Left lung (tissue), 10 donors: ENCODE data around the gene TIPIN. TPM values are rescaled to one million over a fixed set of nuclear protein-coding genes. Genes with fewer than 3 reads are reported as not detected.

Source experiments
- ATAC-seq: fragments of 200-7000 bp; cut with Tn5 transposase; one replicate; pipeline ENCODE4 v1.9.1; 2020; ENCODE audit warnings: moderate library complexity
- DNase-seq, 4 donors: peaks; one replicate each; pipeline ENCODE4 v3.0.0-alpha.2; 2013 to 2020
- H3K27ac ChIP-seq, 2 donors: fragments of 200-600 bp; sonication (generic) in 1 of 2; one replicate each; pipeline versions ENCODE4 v1.5.0 to v1.8.0; 2020 to 2021
- H3K27me3 ChIP-seq, 2 donors: fragments of 200-600 bp; sonication (generic) in 1 of 2; one replicate each; pipeline versions ENCODE4 v1.5.0 to v1.8.0; 2020 to 2021
- H3K36me3 ChIP-seq, 2 donors: fragments of 200-600 bp; sonication (generic) in 1 of 2; one replicate each; pipeline versions ENCODE4 v1.5.0 to v1.8.0; 2020 to 2021
- H3K4me1 ChIP-seq, 2 donors: fragments of 200-600 bp; one replicate each; pipeline ENCODE4 v1.8.0; 2021
- H3K4me3 ChIP-seq, 2 donors: fragments of 200-600 bp; sonication (generic) in 1 of 2; one replicate each; pipeline versions ENCODE4 v1.5.0 to v1.8.0; 2020 to 2021; ENCODE audit warnings: mild to moderate bottlenecking in 1 of 2
- H3K9me3 ChIP-seq, 2 donors: fragments of 200-600 bp; sonication (generic) in 1 of 2; one replicate each; pipeline versions ENCODE4 v1.5.0 to v1.8.0; 2020 to 2021
- intact Hi-C, 2 donors: fragments of 100-400 bp; cut with DNase I; formaldehyde crosslinking; loops; one replicate each; pipeline versions ENCODE4 v1.11.2 to v1.14.2; 2022
- polyA plus RNA-seq, 6 donors: library from polyadenylated mRNA; unstranded; fragments of 120-200 nt; gene quantifications; one replicate each; pipeline ENCODE4 v1.2.1, GENCODE V29; 2013; ENCODE audit not compliant: insufficient read length in 6 of 6
- total RNA-seq, 2 donors: library from RNA; stranded (reverse); fragmentation: NEBNext Ultra II Directional; extraction: Animal tissue kit (Norgen Biotek cat#: 25700); gene quantifications; one replicate each; pipeline ENCODE4 v1.2.1, GENCODE V29; 2021
- TF ChIP-seq, protein P1 (sequence below), 2 donors: fragments of 200-600 bp; sonication (generic) in 1 of 2; IDR thresholded peaks; one replicate each; pipeline versions ENCODE4 v1.5.0 to v1.8.0; 2021; ENCODE audit warnings: antibody characterized with exemption in 2 of 2
- donor health status: DM: no; HTN: yes; CAD: no.
- donor health status: DM: no; HTN: no; CAD: no.

The TIPIN gene
- total and polyA plus RNA-seq, 8 donors = 7.1 to 23.1 (median 17.7) TPM

DNA sequence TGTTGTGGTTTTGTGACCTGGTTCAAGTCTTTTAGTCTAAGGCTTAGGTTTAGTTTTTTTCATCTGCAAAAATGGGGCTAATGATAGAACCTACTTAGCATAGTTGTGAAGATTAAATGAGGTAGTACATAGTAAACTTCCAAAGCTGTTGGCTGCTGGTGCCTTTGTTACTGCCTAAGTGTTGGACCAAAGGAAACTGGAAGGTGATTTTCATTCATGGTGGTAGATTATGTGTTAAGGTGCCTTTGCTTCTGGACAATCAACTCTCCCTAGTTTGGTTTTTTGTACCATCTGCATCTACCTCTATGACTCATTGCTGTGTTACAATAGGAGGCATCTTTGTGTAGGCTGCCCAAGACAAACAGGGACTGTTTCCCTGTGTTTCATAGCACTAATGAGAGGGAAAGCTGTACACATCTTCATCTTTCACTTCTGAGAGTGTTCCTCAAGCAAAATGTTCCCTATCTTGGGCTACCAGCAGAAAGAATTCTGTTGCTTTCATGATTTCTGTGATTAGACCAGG lies 33.4 kb upstream of the TIPIN start:
- ATAC-seq (no peak), DNase-seq (no peak)
- TF ChIP-seq, protein P1, sequence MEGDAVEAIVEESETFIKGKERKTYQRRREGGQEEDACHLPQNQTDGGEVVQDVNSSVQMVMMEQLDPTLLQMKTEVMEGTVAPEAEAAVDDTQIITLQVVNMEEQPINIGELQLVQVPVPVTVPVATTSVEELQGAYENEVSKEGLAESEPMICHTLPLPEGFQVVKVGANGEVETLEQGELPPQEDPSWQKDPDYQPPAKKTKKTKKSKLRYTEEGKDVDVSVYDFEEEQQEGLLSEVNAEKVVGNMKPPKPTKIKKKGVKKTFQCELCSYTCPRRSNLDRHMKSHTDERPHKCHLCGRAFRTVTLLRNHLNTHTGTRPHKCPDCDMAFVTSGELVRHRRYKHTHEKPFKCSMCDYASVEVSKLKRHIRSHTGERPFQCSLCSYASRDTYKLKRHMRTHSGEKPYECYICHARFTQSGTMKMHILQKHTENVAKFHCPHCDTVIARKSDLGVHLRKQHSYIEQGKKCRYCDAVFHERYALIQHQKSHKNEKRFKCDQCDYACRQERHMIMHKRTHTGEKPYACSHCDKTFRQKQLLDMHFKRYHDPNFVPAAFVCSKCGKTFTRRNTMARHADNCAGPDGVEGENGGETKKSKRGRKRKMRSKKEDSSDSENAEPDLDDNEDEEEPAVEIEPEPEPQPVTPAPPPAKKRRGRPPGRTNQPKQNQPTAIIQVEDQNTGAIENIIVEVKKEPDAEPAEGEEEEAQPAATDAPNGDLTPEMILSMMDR (IDR thresholded peaks at IDR 0.05) = no peak
- intact Hi-C loops = loop anchor here in 1 of 2 donors (10.0 kb wide), 1 partner anchor 105 kb away; the partner anchor contains the start of gene SNAPC5
- no peaks in the 10 kb centered on the region for H3K27me3 ChIP-seq
- peak overlapping the region in 1 of 2 donors; percentile 48 for H3K27ac ChIP-seq
- no peaks in the 10 kb centered on the region for H3K9me3 ChIP-seq
- peaks cover 9 to 69% of the 10 kb centered on the region in 2 donors for H3K4me1 ChIP-seq
- no peak overlapping the region for H3K4me3 ChIP-seq
- no peaks in the 10 kb centered on the region for H3K36me3 ChIP-seq

DNA sequence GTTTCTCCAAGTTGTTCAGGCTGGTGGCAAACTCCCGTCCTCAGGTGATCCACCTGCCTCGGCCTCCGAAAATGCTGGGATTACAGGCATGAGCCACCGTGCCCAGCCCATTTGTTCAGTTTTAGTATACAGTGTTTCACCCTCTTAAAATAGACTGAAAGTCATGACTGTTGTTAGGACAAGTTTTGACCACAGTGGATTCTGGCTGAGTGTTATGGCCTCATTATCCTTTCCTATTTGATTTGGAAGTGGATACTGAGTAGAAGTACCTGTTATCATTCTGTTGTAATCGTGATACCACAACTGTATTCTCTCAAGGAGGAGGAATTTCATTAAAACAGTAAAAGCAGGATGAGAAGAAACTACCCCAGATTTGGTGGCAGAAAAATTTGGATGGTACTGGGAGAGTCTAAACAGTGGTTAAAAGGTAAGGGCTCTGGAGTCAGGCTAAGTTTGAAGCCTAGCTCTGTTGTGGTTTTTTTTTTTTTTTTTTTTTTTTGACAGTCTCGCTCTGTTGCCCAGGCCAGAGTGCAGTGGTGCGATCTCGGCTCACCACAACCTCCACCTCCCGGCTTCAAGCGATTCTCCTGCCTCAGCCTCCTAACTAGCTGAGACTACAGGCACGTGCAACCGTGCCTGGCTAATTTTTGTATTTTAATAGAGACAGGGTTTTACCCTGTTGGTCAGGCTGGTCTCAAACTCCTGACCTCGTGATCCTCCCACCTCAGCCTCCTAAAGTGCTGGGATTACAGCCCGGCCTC lies 32.8 kb upstream of the TIPIN start:
- intact Hi-C loops = no loop called here
- no peaks in the 10 kb centered on the region for H3K27me3 ChIP-seq
- H3K4me3 ChIP-seq = no peak overlapping the region
- ATAC-seq (no peak), DNase-seq (no peak)
- H3K27ac ChIP-seq = no peak overlapping the region
- peaks cover 9 to 69% of the 10 kb centered on the region in 2 donors for H3K4me1 ChIP-seq
- no peaks in the 10 kb centered on the region for H3K9me3 ChIP-seq
- no peaks in the 10 kb centered on the region for H3K36me3 ChIP-seq
- TF ChIP-seq, protein P1 (IDR thresholded peaks at IDR 0.05) = no peak

DNA sequence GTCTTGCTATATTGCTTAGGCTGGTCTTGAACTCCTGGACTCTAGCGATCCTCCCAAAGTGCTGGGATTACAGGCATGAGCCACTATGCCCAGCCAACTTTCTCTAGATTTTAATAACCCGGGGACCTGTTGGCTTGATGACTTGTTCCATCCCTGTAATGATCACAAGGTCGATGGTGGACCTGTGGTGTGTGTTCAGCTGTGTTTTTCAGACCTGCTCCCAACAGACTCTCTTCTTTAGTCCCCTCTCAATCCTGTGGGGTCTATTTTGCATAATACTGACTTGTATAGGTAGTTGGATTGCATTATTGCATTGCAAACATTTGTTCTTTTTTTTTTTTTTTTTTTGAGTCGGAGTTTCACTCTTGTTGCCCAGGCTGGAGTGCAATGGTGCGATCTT lies 32.1 kb upstream of the TIPIN start:
- Histone ChIP-seq H3K27me3 (no peaks in the 10 kb centered on the region), H3K9me3 (no peaks in the 10 kb centered on the region), H3K27ac (no peak overlapping the region), H3K4me3 (peak overlapping the region in 1 of 2 donors; percentile 77), H3K36me3 (no peaks in the 10 kb centered on the region), H3K4me1 (peaks cover 9 to 65% of the 10 kb centered on the region in 2 donors)
- ATAC-seq (no peak), DNase-seq (no peak)
- intact Hi-C loops = no loop called here
- TF ChIP-seq, protein P1 (IDR thresholded peaks at IDR 0.05) = no peak

DNA sequence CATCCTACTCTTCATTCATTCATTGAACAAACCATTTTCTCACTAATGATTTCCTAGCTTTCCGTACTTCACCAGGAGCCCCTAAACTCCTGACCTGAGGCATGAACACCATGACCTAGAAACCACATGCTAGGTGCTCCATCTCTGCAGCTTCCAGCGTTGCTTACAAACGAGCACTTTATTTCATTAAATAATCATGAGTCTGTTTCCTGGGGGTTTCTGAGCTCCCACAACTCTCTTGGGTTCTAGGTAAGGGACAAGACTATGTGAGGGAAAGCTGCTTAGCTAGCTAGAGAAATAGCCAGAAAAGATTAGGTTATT lies 31.5 kb upstream of the TIPIN start:
- Histone ChIP-seq H3K27ac (peak overlapping the region; percentile 89 to 96), H3K36me3 (no peaks in the 10 kb centered on the region), H3K9me3 (no peaks in the 10 kb centered on the region), H3K27me3 (no peaks in the 10 kb centered on the region), H3K4me3 (peak overlapping the region; percentile 77 to 79), H3K4me1 (peaks cover 9 to 59% of the 10 kb centered on the region in 2 donors)
- TF ChIP-seq, protein P1 (IDR thresholded peaks at IDR 0.05) = no peak
- DNase-seq = no peak
- intact Hi-C loops = no loop called here
- no peak for ATAC-seq

DNA sequence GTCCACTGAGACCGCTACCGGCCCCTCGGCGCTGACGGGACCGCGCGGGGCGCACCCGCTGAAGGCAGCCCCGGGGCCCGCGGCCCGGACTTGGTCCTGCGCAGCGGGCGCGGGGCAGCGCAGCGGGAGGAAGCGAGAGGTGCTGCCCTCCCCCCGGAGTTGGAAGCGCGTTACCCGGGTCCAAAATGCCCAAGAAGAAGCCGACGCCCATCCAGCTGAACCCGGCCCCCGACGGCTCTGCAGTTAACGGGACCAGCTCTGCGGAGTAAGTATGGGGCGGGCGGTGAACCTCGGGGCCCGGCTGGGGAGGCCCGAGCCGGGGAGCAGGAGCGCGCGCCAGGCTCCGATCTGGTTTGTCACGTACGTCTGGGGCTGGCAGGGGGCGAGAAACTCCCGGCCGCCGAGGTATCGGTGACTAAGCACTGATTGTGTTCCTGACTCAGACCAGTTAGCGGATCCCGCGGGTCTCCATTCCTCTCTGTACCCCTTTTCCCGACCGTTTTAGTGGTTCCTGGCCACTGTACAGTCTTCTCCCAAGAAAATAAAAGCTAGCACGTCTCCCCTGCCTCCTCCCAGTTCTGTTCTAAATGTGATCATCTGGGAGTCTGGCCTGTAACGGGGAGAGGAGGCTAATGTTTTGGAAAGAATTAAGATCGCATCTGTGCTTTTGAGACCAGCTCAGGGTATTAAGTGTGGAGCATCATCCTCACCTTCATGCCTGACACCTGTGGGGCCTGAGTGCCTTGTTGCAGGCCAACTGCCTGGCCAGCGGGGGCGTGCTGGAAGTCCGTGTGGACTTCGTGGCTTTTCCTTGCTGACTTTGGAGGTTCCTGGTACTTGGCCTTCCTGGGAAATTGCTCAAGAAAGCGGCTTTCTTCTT lies 30.9 kb upstream of the TIPIN start:
- ATAC-seq (peak; percentile 50), DNase-seq (peak in 3 of 4 donors; percentile 50 to 92 (median 66))
- Histone ChIP-seq H3K36me3 (no peaks in the 10 kb centered on the region), H3K4me3 (peak overlapping the region; percentile 77 to 79), H3K9me3 (no peaks in the 10 kb centered on the region), H3K27me3 (no peaks in the 10 kb centered on the region), H3K27ac (peak overlapping the region; percentile 89 to 96), H3K4me1 (peaks cover 9 to 53% of the 10 kb centered on the region in 2 donors)
- TF ChIP-seq, protein P1 (IDR thresholded peaks at IDR 0.05) = peak in 1 of 2 donors; percentile 32
- intact Hi-C loops = no loop called here
